Kidney epithelial cell (primary cell): ENCODE measurements around the gene HOXB4. TPM values are rescaled to one million over a fixed set of nuclear protein-coding genes. Genes with fewer than 3 reads are reported as not detected.
A peak's percentile ranks its signal among the peaks of the same experiment; 100 is the strongest.

Source experiments
- DNase-seq: peaks from one replicate; pipeline ENCODE4 v3.0.0-alpha.2; 2010; ENCODE audit warnings: low read depth
- H3K27me3 ChIP-seq: 2 replicates; pipeline ENCODE4 v1.6.0; 2011; ENCODE audit warnings: low read length; ENCODE audit not compliant: control insufficient read depth, insufficient read depth
- H3K36me3 ChIP-seq: 2 replicates; pipeline ENCODE4 v1.5.1; 2011; ENCODE audit warnings: low read length; ENCODE audit not compliant: control insufficient read depth, insufficient read depth
- H3K4me3 ChIP-seq: 2 replicates; pipeline ENCODE4 v1.5.1; 2011; ENCODE audit warnings: low read depth, mild to moderate bottlenecking, control low read depth, low read length
- CTCF ChIP-seq: IDR thresholded peaks from 2 replicates; pipeline ENCODE4 v1.5.1; 2011; ENCODE audit warnings: mild to moderate bottlenecking, moderate library complexity, low read length, control low read depth, inconsistent platforms; ENCODE audit not compliant: insufficient read depth, poor library complexity, severe bottlenecking
- total RNA-seq: library from RNA; depleted of rRNA; stranded (reverse); fragments of >200 nt; gene quantifications from 2 replicates; pipeline ENCODE4 v1.2.3, GENCODE V29; 2015

The HOXB4 gene
- total RNA-seq, 1 donor from 2014 or later: 3.6 TPM

GRCh38 chr17:48552466-48553189, 25.5 kb downstream of the HOXB4 start:
- H3K4me3 ChIP-seq: peak overlapping the region; percentile 25
- DNase-seq: no peak
- H3K27me3 ChIP-seq: no peaks in the 10 kb centered on the region
- TF ChIP-seq CTCF: peak; percentile 5
- peaks cover 8% of the 10 kb centered on the region for H3K36me3 ChIP-seq

GRCh38 chr17:48551596-48552465, 26.3 kb downstream of the HOXB4 start:
- Histone ChIP-seq H3K27me3 (no peaks in the 10 kb centered on the region), H3K4me3 (peak overlapping the region; percentile 25), H3K36me3 (peaks cover 8% of the 10 kb centered on the region)
- no peak for TF ChIP-seq CTCF
- no peak for DNase-seq

- Histone ChIP-seq H3K36me3 (peaks cover 8% of the 10 kb centered on the region), H3K27me3 (no peaks in the 10 kb centered on the region), H3K4me3 (peak overlapping the region; percentile 25)
- no peak for DNase-seq
- TF ChIP-seq CTCF: no peak
These were observed 27.0 kb downstream of the HOXB4 start for GRCh38 chr17:48551214-48551555.

- no peak for DNase-seq
- H3K27me3 ChIP-seq: no peaks in the 10 kb centered on the region
These were observed 27.5 kb downstream of the HOXB4 start for GRCh38 chr17:48550502-48551213.

More at GRCh38 chr17:48550502-48551213, 27.5 kb downstream of the HOXB4 start:
- TF ChIP-seq CTCF: peak; percentile 49
- Histone ChIP-seq H3K36me3 (peaks cover 8% of the 10 kb centered on the region), H3K4me3 (peak overlapping the region; percentile 32)
